Omental fat pad (tissue), 4 donors: ENCODE results near the gene TFDP3. TPM values are rescaled to one million over a fixed set of nuclear protein-coding genes. Genes with fewer than 3 reads are reported as not detected.

Experiments
- ATAC-seq: fragments of 150-250 bp; one replicate; pipeline ENCODE4 v1.9.1; 2016; ENCODE audit warnings: mild to moderate bottlenecking, moderate library complexity; ENCODE audit not compliant: low FRiP score
- DNase-seq: peaks from one replicate; pipeline ENCODE4 v3.0.0-alpha.2; 2019; ENCODE audit warnings: low spot score
- total RNA-seq, 4 donors: library from RNA; depleted of rRNA; stranded (reverse); fragments of >200 nt; gene quantifications; one replicate each; pipeline ENCODE4 v1.1.0, GENCODE V29; 2016
- TF ChIP-seq, protein P1 (sequence below), 3 donors: fragments of 450-650 bp; IDR thresholded peaks; one replicate each; pipeline ENCODE4 v1.5.1; 2016 to 2017; ENCODE audit warnings: antibody characterized with exemption in 3 of 3, mild to moderate bottlenecking in 3 of 3, moderate library complexity in 2 of 3

The TFDP3 gene
- total RNA-seq, 4 donors from 2014 or later: not detected

DNA sequence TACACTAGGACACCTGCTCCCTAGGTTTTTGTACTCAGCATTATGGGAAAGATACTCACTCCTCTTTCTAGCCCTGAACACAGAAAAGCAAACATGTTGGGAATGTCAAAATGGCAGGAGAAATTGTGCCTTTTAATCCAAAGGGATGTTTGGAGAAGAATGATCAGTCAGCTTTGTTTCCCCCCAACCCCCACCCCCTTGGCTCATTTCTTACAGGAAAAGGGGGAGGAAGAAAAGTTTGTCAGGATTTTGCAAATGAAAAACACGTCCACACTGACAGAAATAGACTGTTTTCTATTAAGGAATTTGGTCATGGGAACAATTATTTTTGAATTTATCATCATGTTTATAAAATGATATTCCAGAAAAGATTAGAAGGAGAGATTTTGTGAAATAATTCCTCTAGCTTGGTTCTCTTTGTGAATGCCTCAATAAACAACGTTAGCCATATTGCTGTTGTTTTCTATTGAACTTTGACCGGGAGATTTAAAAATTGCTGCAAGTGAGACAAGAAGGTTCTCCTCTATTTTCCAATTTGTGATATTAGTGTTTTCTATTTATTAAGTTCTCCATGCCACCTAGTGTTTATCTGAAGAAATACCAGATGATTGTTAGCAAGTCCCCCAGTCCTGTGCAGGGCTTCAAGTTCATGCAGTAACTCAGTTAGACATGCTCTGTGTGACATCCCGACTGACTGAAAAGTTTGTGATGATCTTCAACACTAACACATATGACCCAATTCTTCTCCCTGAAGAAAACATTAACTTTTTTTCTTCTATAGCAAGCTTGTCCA lies 31.3 kb upstream of the TFDP3 start:
- DNase-seq (no peak), ATAC-seq (no peak)
- TF ChIP-seq, protein P1, sequence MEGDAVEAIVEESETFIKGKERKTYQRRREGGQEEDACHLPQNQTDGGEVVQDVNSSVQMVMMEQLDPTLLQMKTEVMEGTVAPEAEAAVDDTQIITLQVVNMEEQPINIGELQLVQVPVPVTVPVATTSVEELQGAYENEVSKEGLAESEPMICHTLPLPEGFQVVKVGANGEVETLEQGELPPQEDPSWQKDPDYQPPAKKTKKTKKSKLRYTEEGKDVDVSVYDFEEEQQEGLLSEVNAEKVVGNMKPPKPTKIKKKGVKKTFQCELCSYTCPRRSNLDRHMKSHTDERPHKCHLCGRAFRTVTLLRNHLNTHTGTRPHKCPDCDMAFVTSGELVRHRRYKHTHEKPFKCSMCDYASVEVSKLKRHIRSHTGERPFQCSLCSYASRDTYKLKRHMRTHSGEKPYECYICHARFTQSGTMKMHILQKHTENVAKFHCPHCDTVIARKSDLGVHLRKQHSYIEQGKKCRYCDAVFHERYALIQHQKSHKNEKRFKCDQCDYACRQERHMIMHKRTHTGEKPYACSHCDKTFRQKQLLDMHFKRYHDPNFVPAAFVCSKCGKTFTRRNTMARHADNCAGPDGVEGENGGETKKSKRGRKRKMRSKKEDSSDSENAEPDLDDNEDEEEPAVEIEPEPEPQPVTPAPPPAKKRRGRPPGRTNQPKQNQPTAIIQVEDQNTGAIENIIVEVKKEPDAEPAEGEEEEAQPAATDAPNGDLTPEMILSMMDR (IDR thresholded peaks at IDR 0.05): no peak

DNA sequence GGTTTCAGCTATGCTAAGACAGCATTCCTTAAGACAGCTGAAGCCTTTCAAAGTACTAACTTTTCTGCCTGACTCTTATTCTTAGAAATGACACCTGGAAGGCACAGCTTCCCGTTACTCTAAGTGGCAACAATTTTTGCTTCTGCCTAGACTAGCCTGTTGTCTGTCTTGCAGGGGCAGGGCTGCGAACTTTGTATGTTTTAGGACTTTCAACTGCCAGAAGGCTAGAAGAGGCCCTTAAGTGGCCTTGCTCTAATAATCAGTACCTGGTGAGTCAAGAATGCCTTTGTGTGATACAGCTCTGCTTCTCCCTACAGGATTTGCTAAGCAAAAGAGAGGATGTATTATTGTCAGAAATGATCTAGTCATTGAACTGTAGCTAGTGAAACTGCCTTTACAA lies 30.0 kb upstream of the TFDP3 start:
- TF ChIP-seq, protein P1 (IDR thresholded peaks at IDR 0.05): no peak
- ATAC-seq: no peak
- DNase-seq: no peak

DNA sequence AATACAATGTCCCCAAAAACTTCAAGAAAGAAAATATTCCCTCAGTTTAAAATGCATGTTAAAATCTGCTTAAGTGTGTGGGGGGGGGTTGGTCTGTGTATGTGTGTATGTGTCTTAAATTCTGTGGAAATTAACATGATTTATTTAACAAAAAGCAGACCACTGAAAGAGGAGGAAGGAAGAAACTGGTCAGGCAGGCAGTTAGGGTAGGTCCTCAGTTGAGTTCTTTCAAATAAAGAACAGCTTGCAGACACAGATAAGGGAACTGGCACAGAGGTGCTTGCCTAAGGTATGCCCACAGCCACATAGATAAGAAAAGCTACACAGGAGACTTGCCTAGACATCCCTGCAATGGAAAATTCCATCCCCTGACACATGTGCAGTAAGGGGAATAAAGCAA lies 28.8 kb upstream of the TFDP3 start:
- TF ChIP-seq, protein P1 (IDR thresholded peaks at IDR 0.05): no peak
- DNase-seq: no peak
- no peak for ATAC-seq

DNA sequence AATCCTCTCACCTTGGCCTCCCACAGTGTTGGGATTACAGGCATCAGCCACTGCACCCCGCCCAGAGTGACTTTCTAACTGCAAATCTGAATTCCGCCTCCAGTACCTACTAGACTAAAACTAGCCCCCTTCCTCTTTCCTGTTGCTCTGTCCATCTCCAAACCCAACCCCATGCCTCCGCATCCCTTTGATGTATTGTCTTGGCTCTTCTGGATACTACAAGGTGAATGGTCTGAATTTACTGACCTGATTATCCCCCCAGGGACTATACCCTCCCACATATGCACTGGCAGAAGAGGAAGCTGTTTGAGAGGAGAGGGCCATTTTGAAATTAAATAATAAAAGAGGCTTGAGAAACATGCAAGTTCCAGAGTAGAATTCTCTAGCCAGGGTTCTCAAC lies 17.7 kb upstream of the TFDP3 start:
- DNase-seq: no peak
- no peak for ATAC-seq
- TF ChIP-seq, protein P1 (IDR thresholded peaks at IDR 0.05): no peak

DNA sequence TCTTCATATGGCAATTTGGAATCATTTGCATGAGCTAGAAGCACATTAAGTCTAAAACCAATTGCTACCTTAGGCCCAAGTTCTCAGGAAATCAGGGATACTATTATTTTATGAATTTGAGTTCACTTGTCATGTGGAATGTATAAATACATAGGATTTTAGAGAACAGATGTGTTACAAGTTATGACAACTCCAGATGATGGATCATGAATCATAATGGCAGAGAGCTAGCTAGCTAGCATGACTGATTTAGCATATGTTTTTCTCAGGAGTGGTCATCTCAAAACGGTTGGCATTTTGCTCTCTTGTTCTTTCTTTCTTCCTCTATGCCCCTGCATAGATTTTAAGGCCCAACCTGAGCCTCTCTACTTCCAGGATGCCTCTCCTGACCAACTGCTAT lies 14.2 kb upstream of the TFDP3 start:
- ATAC-seq (no peak), DNase-seq (no peak)
- TF ChIP-seq, protein P1 (IDR thresholded peaks at IDR 0.05): no peak

DNA sequence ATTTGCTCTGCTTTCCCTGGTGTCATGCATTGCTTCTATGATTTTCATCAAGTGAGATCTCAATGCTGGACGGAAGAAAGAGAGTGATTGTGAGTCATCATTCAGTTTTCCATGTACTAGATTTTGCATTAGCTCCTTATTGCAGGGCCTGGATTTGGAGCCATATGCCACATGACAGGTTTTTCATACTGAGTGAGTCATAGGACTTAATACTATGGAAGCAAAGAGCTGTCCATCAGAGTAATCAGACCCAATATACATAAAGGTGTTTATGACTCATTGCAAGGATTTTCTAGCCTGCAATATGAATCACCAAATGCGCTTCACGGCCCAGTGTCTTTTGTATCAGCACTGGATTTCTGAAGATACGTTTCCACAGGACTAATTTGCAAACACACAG lies 11.2 kb upstream of the TFDP3 start:
- DNase-seq (no peak), ATAC-seq (no peak)
- TF ChIP-seq, protein P1 (IDR thresholded peaks at IDR 0.05): no peak

DNA sequence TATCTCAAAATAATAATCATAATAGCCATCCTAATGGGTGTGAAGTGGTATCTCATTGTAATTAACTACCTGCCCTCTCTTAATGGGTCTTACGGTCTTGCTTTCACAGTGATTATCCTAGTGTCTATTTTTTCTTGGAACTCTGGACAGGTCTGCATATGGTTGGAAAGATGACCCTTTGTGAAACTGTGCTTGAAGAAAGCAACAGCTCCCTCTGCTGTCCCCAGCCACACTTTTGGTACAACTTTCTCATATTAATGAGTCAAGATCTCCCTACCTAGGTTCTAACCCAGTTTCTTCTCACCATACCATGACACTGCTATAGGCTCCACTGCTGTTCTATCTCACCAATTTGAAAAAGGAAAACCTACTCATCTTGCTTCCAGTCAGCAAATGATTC lies 2.4 kb downstream of the TFDP3 start:
- DNase-seq: no peak
- TF ChIP-seq, protein P1 (IDR thresholded peaks at IDR 0.05): no peak
- ATAC-seq: no peak
